ENCODE results near the gene SLC29A1. TPM values are rescaled to one million over a fixed set of nuclear protein-coding genes. Genes with fewer than 3 reads are reported as not detected.
"Not testable (repeated sequence)": the region's sequence is repeated elsewhere in the genome, so short reads cannot be mapped to it uniquely, and the experiment has no call there.

Gene SLC29A1
- total RNA-seq (2014; rRNA removed; shearing (Covaris generic)): 22.1 and 22.2 TPM in 2 replicates

DNA sequence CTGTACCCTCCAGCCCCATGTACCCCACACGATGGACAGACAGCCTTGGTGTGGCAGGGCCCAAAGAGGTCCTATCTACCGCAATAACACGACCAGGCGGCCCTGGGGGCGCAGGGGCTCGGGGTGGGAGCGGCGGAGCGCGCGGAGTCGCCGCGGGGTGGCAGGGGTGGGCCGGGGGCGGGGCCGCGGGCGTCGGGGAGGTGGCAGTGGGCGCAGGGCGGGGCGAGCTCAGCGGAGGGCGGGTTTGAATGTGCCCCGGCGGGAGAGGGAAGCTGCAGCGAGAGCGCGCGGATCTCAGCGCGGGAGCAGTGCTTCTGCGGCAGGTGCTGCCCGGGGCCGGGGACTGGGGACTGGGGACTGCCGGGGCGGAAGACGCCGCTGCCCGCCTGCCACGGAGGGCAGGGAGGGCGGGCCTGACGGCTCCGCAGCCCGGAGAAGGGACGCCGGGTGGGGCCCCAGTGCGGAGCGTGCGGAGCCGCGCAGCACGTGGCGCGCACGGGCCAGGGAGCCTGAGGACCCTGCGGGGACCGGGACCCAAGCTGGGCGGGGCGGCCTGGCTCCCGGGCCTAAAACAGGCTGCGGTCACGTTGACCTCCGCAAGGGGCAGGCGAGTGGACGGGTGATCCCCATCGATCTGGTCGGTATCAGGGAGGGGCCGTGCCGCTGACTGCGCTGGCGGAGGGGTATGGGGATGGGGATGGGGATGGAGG lies at the start of gene SLC29A1:
Gene SLC29A1, plus strand, starts transcription at position 277 of the 710 bp plus-strand sequence. CDS start 3,719 bp downstream, outside the sequence.
- DNase-seq (ENCODE audit: low read depth): peak; percentile 71

GRCh38 chr6:44176130-44176761 lies 47.1 kb upstream of the SLC29A1 start:
- no peak for DNase-seq (ENCODE audit: low read depth)

GRCh38 chr6:44176762-44177509 lies 46.5 kb upstream of the SLC29A1 start:
- no peak for DNase-seq (ENCODE audit: low read depth)

- peak; percentile 51 for DNase-seq (ENCODE audit: low read depth)
Observed at GRCh38 chr6:44177691-44178423, 45.5 kb upstream of the SLC29A1 start.

- no peak for DNase-seq (ENCODE audit: low read depth)
Observed at GRCh38 chr6:44178424-44179071, 44.8 kb upstream of the SLC29A1 start.

DNA sequence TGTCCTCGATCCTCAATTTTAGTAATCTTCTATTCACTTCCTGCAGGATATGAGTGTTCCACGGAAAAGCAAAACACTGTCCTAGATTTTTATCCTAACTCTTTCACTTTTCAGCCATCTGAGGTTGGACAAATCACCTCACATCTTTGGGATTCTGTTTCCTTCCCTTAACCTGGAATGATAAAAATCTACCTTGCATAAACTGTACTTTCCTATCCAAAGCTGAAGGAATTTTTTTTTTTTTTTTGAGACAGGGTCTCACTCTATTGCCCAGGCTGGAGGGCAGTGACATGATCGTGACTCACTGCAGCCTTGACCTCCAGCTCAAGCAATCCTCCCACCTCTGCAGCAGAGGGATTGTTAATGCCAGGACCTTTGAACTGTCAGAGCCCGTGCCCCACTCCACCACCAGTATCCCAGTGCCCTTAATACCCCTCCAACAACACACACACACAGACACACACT lies 44.3 kb upstream of the SLC29A1 start:
- peak; percentile 37 for DNase-seq (ENCODE audit: low read depth)

DNA sequence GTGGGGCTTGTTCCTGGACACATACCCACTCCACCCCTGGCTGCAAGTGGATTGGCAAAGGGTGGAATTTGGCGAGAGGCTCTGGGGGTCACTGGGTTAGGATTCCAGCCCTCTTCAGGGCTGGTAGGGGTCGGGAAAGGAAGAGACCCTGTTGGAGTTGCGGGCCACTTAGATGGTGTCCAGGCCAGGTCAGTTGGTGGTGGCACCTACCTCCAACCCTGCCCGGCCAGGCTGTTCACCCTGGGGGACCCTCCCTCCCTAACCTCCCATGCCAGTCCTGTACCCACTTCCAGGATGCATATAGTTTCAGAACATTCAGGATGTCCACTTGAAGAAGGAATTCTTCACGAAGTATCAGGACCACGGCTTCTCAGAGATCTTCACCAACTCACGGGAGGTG lies 43.7 kb upstream of the SLC29A1 start:
- no peak for DNase-seq (ENCODE audit: low read depth)

DNA sequence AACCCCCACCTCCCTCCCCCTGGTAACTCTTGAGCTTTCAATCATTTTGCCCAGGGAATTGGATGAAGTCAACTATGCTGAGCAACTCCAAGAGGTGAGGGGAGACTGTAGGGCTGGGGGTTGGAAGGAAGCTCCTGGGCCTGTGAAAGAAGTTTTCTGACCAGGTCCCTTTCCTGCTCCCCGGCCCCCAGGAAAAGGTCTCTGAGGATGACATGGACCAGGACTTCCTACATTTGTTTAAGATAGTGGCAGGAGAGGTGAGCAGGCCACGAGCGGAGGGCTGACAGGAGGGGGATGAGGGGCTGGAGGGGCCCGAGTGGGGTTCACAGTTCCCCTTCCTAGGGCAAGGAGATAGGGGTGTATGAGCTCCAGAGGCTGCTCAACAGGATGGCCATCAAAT lies 43.0 kb upstream of the SLC29A1 start:
- DNase-seq (ENCODE audit: low read depth): no peak

- no peak for DNase-seq (ENCODE audit: low read depth)
Observed at GRCh38 chr6:44180886-44181285, 42.5 kb upstream of the SLC29A1 start.

DNA sequence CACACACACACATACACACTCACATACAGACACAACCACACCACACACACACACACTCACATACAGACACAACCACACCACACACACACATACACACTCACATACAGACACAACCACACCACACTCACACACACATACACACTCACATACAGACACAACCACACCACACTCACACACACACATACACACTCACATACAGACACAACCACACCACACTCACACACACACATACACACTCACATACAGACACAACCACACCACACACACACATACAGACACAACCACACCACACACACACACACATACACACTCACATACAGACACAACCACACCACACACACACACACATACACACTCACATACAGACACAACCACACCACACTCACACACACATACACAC lies 41.6 kb upstream of the SLC29A1 start:
- not testable (repeated sequence) for DNase-seq (ENCODE audit: low read depth)

- DNase-seq (ENCODE audit: low read depth): no peak
Observed at GRCh38 chr6:44182911-44183390, 40.4 kb upstream of the SLC29A1 start.

GRCh38 chr6:44183783-44184182 lies 39.6 kb upstream of the SLC29A1 start:
- no peak for DNase-seq (ENCODE audit: low read depth)

GRCh38 chr6:44185356-44185755 lies 38.0 kb upstream of the SLC29A1 start:
- DNase-seq (ENCODE audit: low read depth): not testable (repeated sequence)

- DNase-seq (ENCODE audit: low read depth): no peak
Observed at GRCh38 chr6:44185953-44186634, 37.3 kb upstream of the SLC29A1 start.

- no peak for DNase-seq (ENCODE audit: low read depth)
Observed at GRCh38 chr6:44186635-44187025, 36.8 kb upstream of the SLC29A1 start.

DNA sequence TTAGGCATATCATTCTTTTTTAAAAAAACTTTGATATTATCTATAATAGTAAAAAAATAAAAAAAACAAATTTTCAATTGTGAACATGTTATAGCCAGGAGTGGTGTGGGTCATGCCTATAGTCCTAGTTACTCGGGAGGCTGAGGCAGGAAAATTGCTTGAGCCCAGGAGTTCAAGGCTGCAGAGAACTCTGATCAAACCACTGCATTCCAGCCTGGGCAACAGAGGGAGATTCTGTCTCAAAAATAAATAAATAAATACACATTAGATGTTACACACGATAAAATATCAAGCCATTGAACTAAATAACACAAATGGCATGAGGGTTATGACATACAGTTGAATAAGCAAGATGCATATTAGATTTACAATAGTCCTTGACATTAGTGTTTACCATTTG lies 34.6 kb upstream of the SLC29A1 start:
- no peak for DNase-seq (ENCODE audit: low read depth)

DNA sequence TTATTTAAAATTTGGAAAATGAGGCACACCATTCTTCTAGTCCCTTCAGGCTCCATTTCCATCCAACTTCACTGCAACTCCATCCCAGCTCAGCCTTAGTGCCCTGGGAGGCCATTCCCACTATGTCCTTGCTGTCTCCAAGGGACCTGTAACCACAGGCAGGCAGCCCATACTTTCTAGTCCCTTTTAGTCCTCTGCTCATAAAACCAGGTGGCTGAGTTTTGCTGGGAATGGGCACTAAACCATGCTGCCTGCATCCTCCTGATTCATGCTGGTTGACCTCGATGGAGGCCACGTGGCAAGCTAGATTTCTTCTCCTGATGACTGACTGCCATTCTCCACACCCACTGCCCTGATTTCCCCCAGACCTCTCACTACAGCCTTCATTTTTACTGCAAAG lies 34.1 kb upstream of the SLC29A1 start:
- no peak for DNase-seq (ENCODE audit: low read depth)

- no peak for DNase-seq (ENCODE audit: low read depth)
Observed at GRCh38 chr6:44190715-44191114, 32.7 kb upstream of the SLC29A1 start.

- DNase-seq (ENCODE audit: low read depth): no peak
Observed at GRCh38 chr6:44192428-44193041, 30.9 kb upstream of the SLC29A1 start.

DNA sequence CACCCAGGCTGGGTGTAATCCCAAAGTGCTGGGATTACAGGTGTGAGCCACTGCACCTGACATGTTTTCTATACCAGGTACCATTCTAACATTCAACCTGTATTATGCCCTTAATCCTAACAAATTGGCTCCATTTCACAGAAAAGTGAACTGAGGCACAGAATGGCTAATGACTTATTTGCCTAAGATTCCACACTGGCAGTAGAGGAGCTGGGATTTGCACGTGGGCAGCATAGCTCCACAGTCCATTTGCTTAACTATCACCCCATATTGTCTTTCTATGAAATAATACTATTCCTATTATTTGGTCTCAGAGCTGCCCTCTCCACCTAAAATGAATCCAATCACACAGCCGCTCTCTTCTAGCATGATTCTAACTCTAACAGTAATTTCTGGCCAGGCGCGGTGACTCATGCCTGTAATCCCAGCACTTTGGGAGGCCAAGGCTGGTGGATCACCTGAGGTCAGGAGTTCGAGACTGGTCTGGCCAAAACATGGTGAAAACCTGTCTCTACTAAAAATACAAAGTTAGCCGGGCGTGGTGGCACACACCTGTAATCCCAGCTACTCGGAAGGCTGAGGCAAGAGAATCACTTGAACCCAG lies 30.0 kb upstream of the SLC29A1 start:
- no peak for DNase-seq (ENCODE audit: low read depth)

Data from RPMI7951 (cell line).